CD4-positive, alpha-beta T cell (primary cell): ENCODE results near the gene ALAD. TPM values are rescaled to one million over a fixed set of nuclear protein-coding genes. Genes with fewer than 3 reads are reported as not detected.

ENCODE experiments used
- total RNA-seq, 174 experiments: library from RNA in 2 of 174; stranded (reverse) in 2 of 174; gene quantifications; one replicate each; pipeline ENCODE4 v1.2.3 and lab custom pipeline; 2021 to 2026

The ALAD gene
- total RNA-seq, 2 experiments from 2014 or later: 14.5 to 15.0 TPM

Other genes with a start within 250 kb of the ALAD start
- 10 to 100 TPM; 11.9 to 14.2 TPM for gene FKBP15, start 180.0 kb downstream of the ALAD start, total RNA-seq
- gene SLC31A1, start 179.7 kb downstream of the ALAD start, total RNA-seq: 10 to 100 TPM; 12.1 to 12.3 TPM
- gene CDC26, start 125.7 kb downstream of the ALAD start, total RNA-seq: 10 to 100 TPM; 15.8 to 18.0 TPM
- gene PRPF4, start 125.6 kb downstream of the ALAD start, total RNA-seq: 10 to 100 TPM; 23.4 to 25.5 TPM
- under 1 TPM in 1 of 2 experiments, not detected in 1; 0.44 TPM for gene RNF183, start 97.9 kb downstream of the ALAD start, total RNA-seq
- under 1 TPM; 0.14 to 0.22 TPM for gene WDR31, start 61.0 kb downstream of the ALAD start, total RNA-seq
- not detected for gene BSPRY, start 51.7 kb downstream of the ALAD start, total RNA-seq
- 10 to 100 TPM; 12.8 to 13.2 TPM for gene HDHD3, start 24.3 kb downstream of the ALAD start, total RNA-seq
- gene POLE3, start 9.4 kb upstream of the ALAD start, total RNA-seq: 10 to 100 TPM; 63.6 to 64.9 TPM
- under 1 TPM; 0.60 to 0.95 TPM for gene C9orf43, start 9.5 kb upstream of the ALAD start, total RNA-seq
- gene RGS3, start 62.4 kb upstream of the ALAD start, total RNA-seq: 1 to 10 TPM; 6.1 to 7.5 TPM